ENCODE data around the gene FGG. TPM values are rescaled to one million over a fixed set of nuclear protein-coding genes. Genes with fewer than 3 reads are reported as not detected.

The FGG gene
- total and polyA plus RNA-seq, 3 donors from 2014 or later: 0.25 to 5.1 (median 2.8) TPM

DNA sequence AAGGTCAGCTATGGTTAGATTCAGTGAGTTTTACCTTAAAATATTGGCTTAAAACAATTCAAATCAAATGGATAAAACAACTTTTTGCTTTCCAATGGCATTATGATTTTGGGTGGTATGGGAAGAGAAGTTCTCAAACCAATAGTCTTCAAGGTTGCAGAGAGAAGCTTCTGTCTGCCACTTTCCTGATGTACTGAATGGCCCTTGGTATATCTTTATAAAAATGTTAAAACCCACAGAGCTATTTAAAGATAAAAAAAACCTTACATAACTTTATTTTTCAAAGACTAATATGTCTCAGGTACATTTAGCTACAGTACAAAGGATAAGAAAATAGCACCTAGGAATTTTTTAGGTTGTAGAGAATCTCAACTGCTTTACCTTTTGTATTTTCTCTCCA lies 28.8 kb downstream of the FGG start:
- Histone ChIP-seq H3K27me3 (no peaks in the 10 kb centered on the region), H3K27ac (no peak overlapping the region), H3K4me3 (no peak overlapping the region), H3K9me3 (no peaks in the 10 kb centered on the region), H3K36me3 (ENCODE audit: low read depth, missing control alignments) (no peaks in the 10 kb centered on the region), H3K4me1 (no peaks in the 10 kb centered on the region)
- no peak for DNase-seq
- intact Hi-C loops (cut with DNase I; ENCODE audit: low total_unique reads): no loop called here
- TF ChIP-seq, protein P1, sequence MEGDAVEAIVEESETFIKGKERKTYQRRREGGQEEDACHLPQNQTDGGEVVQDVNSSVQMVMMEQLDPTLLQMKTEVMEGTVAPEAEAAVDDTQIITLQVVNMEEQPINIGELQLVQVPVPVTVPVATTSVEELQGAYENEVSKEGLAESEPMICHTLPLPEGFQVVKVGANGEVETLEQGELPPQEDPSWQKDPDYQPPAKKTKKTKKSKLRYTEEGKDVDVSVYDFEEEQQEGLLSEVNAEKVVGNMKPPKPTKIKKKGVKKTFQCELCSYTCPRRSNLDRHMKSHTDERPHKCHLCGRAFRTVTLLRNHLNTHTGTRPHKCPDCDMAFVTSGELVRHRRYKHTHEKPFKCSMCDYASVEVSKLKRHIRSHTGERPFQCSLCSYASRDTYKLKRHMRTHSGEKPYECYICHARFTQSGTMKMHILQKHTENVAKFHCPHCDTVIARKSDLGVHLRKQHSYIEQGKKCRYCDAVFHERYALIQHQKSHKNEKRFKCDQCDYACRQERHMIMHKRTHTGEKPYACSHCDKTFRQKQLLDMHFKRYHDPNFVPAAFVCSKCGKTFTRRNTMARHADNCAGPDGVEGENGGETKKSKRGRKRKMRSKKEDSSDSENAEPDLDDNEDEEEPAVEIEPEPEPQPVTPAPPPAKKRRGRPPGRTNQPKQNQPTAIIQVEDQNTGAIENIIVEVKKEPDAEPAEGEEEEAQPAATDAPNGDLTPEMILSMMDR (IDR thresholded peaks at IDR 0.05): no peak
- TF ChIP-seq POLR2A (IDR thresholded peaks at IDR 0.05): no peak

DNA sequence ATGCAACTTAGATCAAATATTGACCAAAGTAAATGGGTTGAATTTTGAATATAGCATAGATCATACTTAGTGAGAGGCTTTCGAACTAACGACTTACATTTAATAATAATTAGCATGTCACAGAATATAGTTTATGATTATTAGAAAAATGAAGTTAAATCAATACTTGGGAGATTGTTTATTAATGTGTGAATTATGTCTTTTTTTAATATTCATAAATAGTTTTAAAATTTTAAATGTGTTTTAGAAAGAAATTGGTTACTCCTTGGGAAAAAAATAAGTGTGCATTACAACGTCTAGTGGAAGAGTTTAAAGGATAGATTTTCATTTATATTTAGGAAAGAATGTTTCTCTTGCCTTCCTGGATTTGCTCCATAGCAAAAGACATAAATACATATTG lies 29.2 kb downstream of the FGG start:
- no peak for DNase-seq
- WGBS, 2 donors: 89 to 90% methylated on average over 3 of the region's 3 CpGs
- no peaks in the 10 kb centered on the region for H3K9me3 ChIP-seq

DNA sequence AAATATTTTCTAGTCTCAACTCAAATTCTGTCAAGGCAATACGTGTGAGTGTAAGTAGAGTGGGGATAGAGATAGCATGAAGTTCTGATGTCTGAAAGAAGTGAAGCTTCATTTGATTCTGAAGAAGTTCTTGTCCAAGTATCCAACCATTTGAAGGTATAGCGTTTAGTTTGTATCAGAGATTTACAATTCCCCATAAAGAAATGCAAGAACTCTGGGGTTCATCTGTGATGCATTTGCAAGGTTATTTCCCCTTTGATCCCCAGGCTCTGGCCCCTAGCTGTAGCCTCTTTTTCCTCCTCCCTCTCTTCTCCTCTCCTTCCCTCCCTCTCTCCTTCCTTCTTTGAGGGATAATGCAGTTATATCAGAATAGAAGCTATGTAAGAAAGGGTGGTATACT lies 29.7 kb downstream of the FGG start:
- no peaks in the 10 kb centered on the region for H3K4me1 ChIP-seq
- H3K36me3 ChIP-seq (ENCODE audit: low read depth, missing control alignments): no peaks in the 10 kb centered on the region
- H3K27ac ChIP-seq: no peak overlapping the region
- intact Hi-C loops (cut with DNase I; ENCODE audit: low total_unique reads): no loop called here
- TF ChIP-seq, protein P1 (IDR thresholded peaks at IDR 0.05): no peak
- no peak for TF ChIP-seq POLR2A (IDR thresholded peaks at IDR 0.05)
- DNase-seq: no peak
- H3K27me3 ChIP-seq: no peaks in the 10 kb centered on the region
- no peaks in the 10 kb centered on the region for H3K9me3 ChIP-seq
- H3K4me3 ChIP-seq: no peak overlapping the region
- 83 to 90% methylated on average over 2 of the region's 2 CpGs for WGBS, 2 donors

More for the DNA sequence above, 29.2 kb downstream of the FGG start:
- TF ChIP-seq POLR2A (IDR thresholded peaks at IDR 0.05): no peak
- TF ChIP-seq, protein P1 (IDR thresholded peaks at IDR 0.05): no peak
- Histone ChIP-seq H3K4me3 (no peak overlapping the region), H3K27ac (no peak overlapping the region), H3K27me3 (no peaks in the 10 kb centered on the region), H3K4me1 (no peaks in the 10 kb centered on the region), H3K36me3 (ENCODE audit: low read depth, missing control alignments) (no peaks in the 10 kb centered on the region)
- intact Hi-C loops (cut with DNase I; ENCODE audit: low total_unique reads): no loop called here

DNA sequence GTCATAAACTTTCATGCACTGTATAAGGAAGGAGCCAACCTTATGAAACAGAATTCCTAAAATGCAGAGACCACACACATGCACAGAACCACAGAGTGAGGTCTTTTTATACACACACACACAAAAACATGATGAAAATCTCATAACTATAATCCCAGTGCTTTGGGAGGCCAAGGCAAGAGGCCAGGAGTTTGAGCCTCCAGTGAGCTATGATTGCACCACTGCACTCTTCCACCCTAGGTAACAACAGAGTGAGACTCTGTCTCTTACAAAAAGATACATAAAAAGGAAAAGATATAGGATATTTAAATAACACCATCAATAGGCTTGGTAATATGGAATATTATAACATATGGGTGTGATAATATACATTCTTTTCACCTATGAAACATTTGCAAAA lies 32.5 kb downstream of the FGG start:
- Histone ChIP-seq H3K36me3 (ENCODE audit: low read depth, missing control alignments) (no peaks in the 10 kb centered on the region), H3K27me3 (no peaks in the 10 kb centered on the region), H3K9me3 (no peaks in the 10 kb centered on the region), H3K4me1 (no peaks in the 10 kb centered on the region), H3K4me3 (no peak overlapping the region), H3K27ac (no peak overlapping the region)
- intact Hi-C loops (cut with DNase I; ENCODE audit: low total_unique reads): no loop called here
- DNase-seq: no peak
- TF ChIP-seq, protein P1 (IDR thresholded peaks at IDR 0.05): no peak
- TF ChIP-seq POLR2A (IDR thresholded peaks at IDR 0.05): no peak

DNA sequence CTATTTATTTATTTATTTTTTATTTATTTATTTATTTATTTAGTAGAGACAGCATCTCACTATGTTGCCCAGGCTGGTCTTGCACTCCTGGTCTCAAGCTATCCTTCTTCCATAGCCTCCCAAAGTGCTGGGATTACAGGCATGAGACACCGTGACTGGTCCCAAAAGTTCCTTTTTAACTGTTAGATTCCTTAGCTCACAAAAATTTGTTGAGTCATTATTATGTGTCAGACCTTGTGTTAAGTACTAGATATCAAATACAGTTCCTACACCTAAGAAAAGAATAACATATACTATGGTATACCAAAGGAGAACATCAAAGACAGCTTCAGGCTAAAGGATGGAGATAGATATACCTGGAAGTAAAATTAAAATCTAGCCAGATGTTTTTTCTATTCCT lies 33.5 kb downstream of the FGG start:
- intact Hi-C loops (cut with DNase I; ENCODE audit: low total_unique reads): no loop called here
- Histone ChIP-seq H3K36me3 (ENCODE audit: low read depth, missing control alignments) (no peaks in the 10 kb centered on the region), H3K9me3 (no peaks in the 10 kb centered on the region), H3K4me3 (no peak overlapping the region), H3K27me3 (no peaks in the 10 kb centered on the region), H3K27ac (no peak overlapping the region), H3K4me1 (no peaks in the 10 kb centered on the region)
- DNase-seq: no peak
- TF ChIP-seq POLR2A (IDR thresholded peaks at IDR 0.05): no peak
- TF ChIP-seq, protein P1 (IDR thresholded peaks at IDR 0.05): no peak
- 79 to 88% methylated on average over 1 of the region's 1 CpG for WGBS, 2 donors

All from testis (tissue), 3 donors.